B cell (primary cell): ENCODE measurements around the gene TRPM7. TPM values are rescaled to one million over a fixed set of nuclear protein-coding genes. Genes with fewer than 3 reads are reported as not detected.
"Not testable (repeated sequence)": the region's sequence is repeated elsewhere in the genome, so short reads cannot be mapped to it uniquely, and the experiment has no call there.

Experiments
- ATAC-seq: fragments of 200-7000 bp; cut with Tn5 transposase; one replicate; pipeline ENCODE4 v1.10.0; 2021; ENCODE audit warnings: low read depth, mild to moderate bottlenecking, moderate number of reproducible peaks, moderate library complexity
- CTCF ChIA-PET: fragments of 350-600 bp; sonication (Branson Sonifier 250); formaldehyde crosslinking; loops from one replicate; lab custom pipeline; 2021; ENCODE audit warnings: antibody characterized with exemption, inconsistent platforms; lab: Charles Lee
- POLR2A ChIA-PET: fragments of 350-600 bp; sonication (Branson Sonifier 250); formaldehyde crosslinking; loops from one replicate; lab custom pipeline; 2021; ENCODE audit warnings: antibody characterized with exemption; lab: Charles Lee
- DNase-seq: peaks from one replicate; pipeline ENCODE4 v3.0.0; 2013
- H2AFZ ChIP-seq: 2 replicates; pipeline ENCODE4 v1.6.1; 2012; ENCODE audit warnings: mild to moderate bottlenecking, low read depth, low read length; ENCODE audit not compliant: insufficient read depth, poor library complexity, severe bottlenecking
- H3K27ac ChIP-seq, 2 donors: 1 replicate in 1 of 2; 2 replicates in 1 of 2; pipeline ENCODE4 v1.5.1; 2012 to 2013; ENCODE audit warnings: low read length in 2 of 2, mild to moderate bottlenecking in 2 of 2, moderate library complexity in 1 of 2
- H3K27me3 ChIP-seq, 4 experiments: fragments of 200-600 bp in 1 of 4; sonication (generic) in 1 of 4; replicated peaks in 1 of 4; 1 replicate in 2 of 4; 2 replicates in 2 of 4; pipeline versions ENCODE4 v1.6.1 to v1.7.0; 2013 to 2016; ENCODE audit warnings: low read length in 3 of 4, mild to moderate bottlenecking in 2 of 4, mixed read lengths in 1 of 4, moderate library complexity in 1 of 4; ENCODE audit not compliant: insufficient read depth in 4 of 4, control insufficient read depth in 3 of 4; ENCODE audit errors: control extremely low read depth in 1 of 4
- H3K36me3 ChIP-seq, 2 experiments: replicated peaks in 1 of 2; 1 replicate in 1 of 2; 2 replicates in 1 of 2; pipeline versions ENCODE4 v1.6.1 to v1.7.1; 2013; ENCODE audit warnings: low read length in 1 of 2; ENCODE audit not compliant: insufficient read depth in 2 of 2, control insufficient read depth in 1 of 2; ENCODE audit errors: control extremely low read depth in 1 of 2, extremely low read depth in 1 of 2
- H3K4me1 ChIP-seq, 2 donors: fragments of 200-600 bp in 1 of 2; sonication (generic) in 1 of 2; 1 replicate in 1 of 2; 2 replicates in 1 of 2; pipeline versions ENCODE4 v1.5.1 to v1.6.1; 2013 to 2017; ENCODE audit warnings: low read length in 2 of 2; ENCODE audit not compliant: control insufficient read depth in 2 of 2, insufficient read depth in 2 of 2
- H3K4me2 ChIP-seq: replicated peaks from 2 replicates; pipeline ENCODE3; 2012; ENCODE audit warnings: mild to moderate bottlenecking, low read depth, low read length; ENCODE audit not compliant: poor library complexity, severe bottlenecking
- H3K4me3 ChIP-seq, 5 experiments: fragments of 200-600 bp in 1 of 5; sonication (generic) in 1 of 5; 1 replicate in 3 of 5; 2 replicates in 2 of 5; pipeline versions ENCODE4 v1.5.1 to v1.7.0; 2011 to 2016; ENCODE audit warnings: low read length in 4 of 5, mild to moderate bottlenecking in 4 of 5, low read depth in 2 of 5, control low read depth in 1 of 5, moderate library complexity in 1 of 5; ENCODE audit not compliant: insufficient read depth in 1 of 5; ENCODE audit errors: control extremely low read depth in 1 of 5, extremely low read depth in 1 of 5
- H3K79me2 ChIP-seq: fragments of 200-600 bp; sonication (generic); one replicate; pipeline ENCODE4 v1.6.0; 2016; ENCODE audit warnings: low read length; ENCODE audit not compliant: control insufficient read depth, insufficient read depth
- H3K9ac ChIP-seq: fragments of 200-600 bp; sonication (generic); 2 replicates; pipeline ENCODE4 v1.6.1; 2017; ENCODE audit warnings: mild to moderate bottlenecking, low read length, moderate library complexity
- H3K9me3 ChIP-seq, 3 donors: one replicate each; pipeline versions ENCODE4 v1.6.1 to v1.7.1; 2013; ENCODE audit warnings: low read length in 2 of 3; ENCODE audit not compliant: control insufficient read depth in 2 of 3, insufficient read depth in 1 of 3; ENCODE audit errors: control extremely low read depth in 1 of 3
- H4K20me1 ChIP-seq: 2 replicates; pipeline ENCODE4 v1.6.0; 2012; ENCODE audit warnings: mild to moderate bottlenecking, low read length; ENCODE audit not compliant: insufficient read depth, control insufficient read depth, poor library complexity, severe bottlenecking
- H3K27ac Mint-ChIP-seq: one replicate; pipeline ENCODE4 v1.8.0; 2021; ENCODE audit warnings: mixed read lengths
- H3K27me3 Mint-ChIP-seq: one replicate; pipeline ENCODE4 v1.8.0; 2021; ENCODE audit warnings: mixed read lengths
- H3K4me1 Mint-ChIP-seq: one replicate; pipeline ENCODE4 v1.8.0; 2021; ENCODE audit warnings: mixed read lengths
- H3K4me3 Mint-ChIP-seq: one replicate; pipeline ENCODE4 v1.8.0; 2021; ENCODE audit warnings: mixed read lengths
- H3K9me3 Mint-ChIP-seq: one replicate; pipeline ENCODE4 v1.8.0; 2022; ENCODE audit warnings: mixed read lengths; ENCODE audit not compliant: insufficient read depth
- CTCF ChIP-seq: fragments of 200-600 bp; IDR thresholded peaks from one replicate; pipeline ENCODE4 v1.8.0; 2022; ENCODE audit warnings: antibody characterized with exemption, mild to moderate bottlenecking
- EZH2 ChIP-seq: IDR thresholded peaks from 2 replicates; pipeline ENCODE4 v1.6.1; 2012; ENCODE audit warnings: borderline replicate concordance, low read depth, mild to moderate bottlenecking, moderate library complexity, low read length; ENCODE audit not compliant: insufficient read depth, poor library complexity, severe bottlenecking
- WGBS: methylation state at CpG from one replicate; pipeline ENCODE4 v1.1.5; 2013; ENCODE audit warnings: missing lambda C conversion rate; ENCODE audit not compliant: insufficient coverage; 5-methylcytosine and 5-hydroxymethylcytosine counted together
- intact Hi-C: fragments of 100-400 bp; cut with micrococcal nuclease; formaldehyde crosslinking; loops from one replicate; pipeline ENCODE4 v1.10.0; 2022
- polyA plus RNA-seq: library from polyadenylated mRNA; depleted of rRNA; stranded (reverse); fragments of >200 nt; gene quantifications from 2 replicates; pipeline ENCODE4 v1.2.3, GENCODE V29; 2012
- total RNA-seq, 2 donors: library from RNA; stranded (reverse); fragments of 120-200 nt in 1 of 2; gene quantifications; 1 replicate in 1 of 2; 2 replicates in 1 of 2; pipeline versions ENCODE4 v1.2.3 to v1.2.4, GENCODE V29; 2013 to 2022

The TRPM7 gene
- total and polyA plus RNA-seq, 2 donors (not counting 1 experiment from before 2014, with no cell fraction given), result 12.5 to 77.2 TPM

- ChIA-PET POLR2A (interaction anchor here (0.7 kb wide), 1 partner anchor 160 kb away, joined by 3 read pairs; the partner anchor contains the start of gene SPPL2A), CTCF (interaction anchor here (0.8 to 1.2 kb wide), 2 partner anchors 14 to 39 kb away, joined by 3 read pairs; no protein-coding TSS in a partner anchor)
- H3K27ac ChIP-seq, result no peak overlapping the region
- DNase-seq (no peak), ATAC-seq (no peak)
- H3K9ac ChIP-seq, result no peak overlapping the region
- Mint-ChIP-seq H3K27me3 (no peaks in the 10 kb centered on the region), H3K27ac (no peak overlapping the region), H3K4me3 (no peak overlapping the region), H3K9me3 (peaks cover 5% of the 10 kb centered on the region), H3K4me1 (no peaks in the 10 kb centered on the region)
- peaks cover 10 to 43% of the 10 kb centered on the region in 2 experiments for H3K36me3 ChIP-seq
- H3K4me1 ChIP-seq, result no peaks in the 10 kb centered on the region
- no CpG with 5 or more reads among the region's 2 CpGs for whole genome bisulfite sequencing
- no peak overlapping the region for H3K4me2 ChIP-seq
- TF ChIP-seq CTCF (no peak), EZH2 (no peak)
- H3K79me2 ChIP-seq, result no peaks in the 10 kb centered on the region
- H4K20me1 ChIP-seq, result no peaks in the 10 kb centered on the region
- no peaks in the 10 kb centered on the region for H3K9me3 ChIP-seq
- H3K4me3 ChIP-seq, result no peak overlapping the region
- H3K27me3 ChIP-seq, result no peaks in the 10 kb centered on the region
- H2AFZ ChIP-seq, result no peak overlapping the region
- intact Hi-C loops, result no loop called here
Observed at GRCh38 chr15:50605462-50605861, 81.1 kb downstream of the TRPM7 start.

GRCh38 chr15:50602028-50602427 lies 84.6 kb downstream of the TRPM7 start:
- H3K27me3 Mint-ChIP-seq, H3K27ac ChIP-seq, H3K4me1 ChIP-seq, H3K9me3 Mint-ChIP-seq, ATAC-seq, intact Hi-C loops, H3K79me2 ChIP-seq, H2AFZ ChIP-seq, H4K20me1 ChIP-seq, H3K9me3 ChIP-seq, H3K27ac Mint-ChIP-seq, H3K4me3 ChIP-seq, H3K27me3 ChIP-seq, H3K4me3 Mint-ChIP-seq, H3K9ac ChIP-seq, H3K4me1 Mint-ChIP-seq, DNase-seq, H3K4me2 ChIP-seq: not testable (repeated sequence)
- ChIA-PET CTCF (interaction anchor here (0.6 kb wide), 1 partner anchor 243 kb away, joined by 3 read pairs; no protein-coding TSS in a partner anchor), POLR2A (interaction anchor here (0.6 kb wide), 1 partner anchor 163 kb away, joined by 3 read pairs; the partner anchor contains the start of gene SPPL2A)
- H3K36me3 ChIP-seq, result peaks cover 18 to 37% of the 10 kb centered on the region in 2 experiments
- WGBS, result no CpG with 5 or more reads among the region's 5 CpGs
